Fibroblast of gingiva (primary cell): ENCODE measurements around the gene AMOT.

Source experiments
- DNase-seq: peaks from one replicate; pipeline ENCODE4 v3.0.0-alpha.2; 2011; ENCODE audit warnings: low read depth

Gene AMOT

GRCh38 chrX:112738347-112739033, 102.1 kb downstream of the AMOT start:
- DNase-seq, result no peak

GRCh38 chrX:112736310-112736709, 104.3 kb downstream of the AMOT start:
- DNase-seq, result no peak

- no peak for DNase-seq
Measured at GRCh38 chrX:112735147-112735546, 105.5 kb downstream of the AMOT start.

- DNase-seq, result peak; percentile 1
Measured at GRCh38 chrX:112734290-112734689, 106.3 kb downstream of the AMOT start.

GRCh38 chrX:112731793-112732192, 108.8 kb downstream of the AMOT start:
- no peak for DNase-seq
